ENCODE data around the gene SSBP2. TPM values are rescaled to one million over a fixed set of nuclear protein-coding genes. Genes with fewer than 3 reads are reported as not detected.

The SSBP2 gene
- total and polyA plus RNA-seq, 7 donors: 9.9 to 89.2 (median 68.7) TPM

DNA sequence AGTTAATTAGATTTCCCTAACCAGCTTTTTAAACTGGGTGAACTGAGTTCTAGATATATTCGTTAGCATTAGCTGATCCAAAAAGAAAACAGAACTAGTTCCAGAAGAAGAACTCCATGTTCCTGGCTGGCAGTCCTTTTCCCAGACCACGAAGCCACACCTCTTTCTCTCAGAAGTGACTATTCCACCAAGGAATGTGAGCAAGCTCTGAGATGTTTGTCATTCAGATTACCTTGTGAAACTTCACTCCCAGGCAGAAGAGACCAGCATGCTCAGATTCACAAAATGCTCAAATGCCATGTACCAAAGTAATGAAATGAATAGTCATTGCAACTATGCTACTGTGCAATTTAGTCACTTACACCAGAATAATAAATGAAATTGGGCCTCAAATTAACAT, 4.4 kb upstream of the SSBP2 start:
- 9 to 53% methylated on average over 2 of the region's 2 CpGs for WGBS, 2 donors
- DNase-seq: peak; percentile 81
- peak overlapping the region; percentile 37 to 100 (median 64) for H3K27ac ChIP-seq
- peaks cover 0 to 36% (median 28%) of the 10 kb centered on the region in 4 donors for H3K4me1 ChIP-seq
- H3K9me3 ChIP-seq: no peaks in the 10 kb centered on the region
- intact Hi-C loops (cut with DNase I): no loop called here
- no peaks in the 10 kb centered on the region for H3K36me3 ChIP-seq
- TF ChIP-seq POLR2AphosphoS5 (IDR thresholded peaks at IDR 0.05) (peak in 3 of 4 donors; percentile 29 to 63 (median 40)), CTCF (IDR thresholded peaks at IDR 0.05) (no peak)
- no peaks in the 10 kb centered on the region for H3K27me3 ChIP-seq
- H3K4me3 ChIP-seq: no peak overlapping the region

DNA sequence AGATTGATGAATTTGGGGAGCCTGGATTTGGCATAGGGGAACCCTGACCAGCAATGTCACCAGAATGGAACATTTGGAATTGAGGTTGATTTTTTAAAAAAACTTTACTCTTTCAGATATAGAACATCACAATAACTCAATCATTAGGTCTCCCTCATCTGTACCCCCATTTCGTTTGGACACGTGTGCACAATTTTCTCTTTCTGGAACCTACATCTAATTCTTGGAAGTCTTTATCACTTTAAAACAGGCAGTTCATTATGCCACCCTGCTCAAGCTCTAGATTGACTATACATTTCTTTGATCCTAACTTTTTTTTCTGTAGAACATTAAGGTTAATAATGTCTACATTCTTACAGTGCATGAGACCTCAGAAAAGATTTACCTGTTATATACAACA, 3.7 kb upstream of the SSBP2 start:
- Histone ChIP-seq H3K9me3 (no peaks in the 10 kb centered on the region), H3K4me3 (no peak overlapping the region), H3K27ac (peak overlapping the region; percentile 37 to 100 (median 64)), H3K27me3 (no peaks in the 10 kb centered on the region), H3K36me3 (no peaks in the 10 kb centered on the region), H3K4me1 (peaks cover 0 to 36% (median 28%) of the 10 kb centered on the region in 4 donors)
- no peak for DNase-seq
- WGBS, 2 donors: 89 to 94% methylated on average over 2 of the region's 2 CpGs
- no peak for TF ChIP-seq CTCF (IDR thresholded peaks at IDR 0.05)
- TF ChIP-seq POLR2A (IDR thresholded peaks at IDR 0.05): no peak
- TF ChIP-seq EP300 (IDR thresholded peaks at IDR 0.05): no peak
- no peak for TF ChIP-seq POLR2AphosphoS5 (IDR thresholded peaks at IDR 0.05)
- intact Hi-C loops (cut with DNase I): loop anchor here (5.0 kb wide), 2 partner anchors 327 to 413 kb away; no protein-coding TSS in a partner anchor

- no peaks in the 10 kb centered on the region for H3K9me3 ChIP-seq
- H3K36me3 ChIP-seq: no peaks in the 10 kb centered on the region
- intact Hi-C loops (cut with DNase I): loop anchor here (5.0 kb wide), 2 partner anchors 326 to 414 kb away; no protein-coding TSS in a partner anchor
- no peak for TF ChIP-seq POLR2A (IDR thresholded peaks at IDR 0.05)
- no peak for TF ChIP-seq CTCF (IDR thresholded peaks at IDR 0.05)
- no peak for TF ChIP-seq POLR2AphosphoS5 (IDR thresholded peaks at IDR 0.05)
- no peak for TF ChIP-seq EP300 (IDR thresholded peaks at IDR 0.05)
- no peak for DNase-seq
- H3K4me1 ChIP-seq: peaks cover 0 to 45% (median 35%) of the 10 kb centered on the region in 4 donors
- WGBS, 2 donors: 77 to 88% methylated on average over 2 of the region's 2 CpGs
- no peak overlapping the region for H3K4me3 ChIP-seq
- H3K27me3 ChIP-seq: no peaks in the 10 kb centered on the region
- H3K27ac ChIP-seq: peak overlapping the region in 2 of 4 donors; percentile 57 to 100
Measured at GRCh38 chr5:81753429-81753828, 2.5 kb upstream of the SSBP2 start.

GRCh38 chr5:81752644-81752963, 1.7 kb upstream of the SSBP2 start:
- Histone ChIP-seq H3K27ac (peak overlapping the region; percentile 95 to 100 (median 98)), H3K36me3 (no peaks in the 10 kb centered on the region), H3K4me1 (peaks cover 0 to 54% (median 41%) of the 10 kb centered on the region in 4 donors), H3K4me3 (no peak overlapping the region), H3K27me3 (no peaks in the 10 kb centered on the region), H3K9me3 (no peaks in the 10 kb centered on the region)
- no peak for DNase-seq
- WGBS, 2 donors: 96 to 97% methylated on average over 5 of the region's 5 CpGs
- no peak for TF ChIP-seq CTCF (IDR thresholded peaks at IDR 0.05)
- TF ChIP-seq EP300 (IDR thresholded peaks at IDR 0.05): no peak
- TF ChIP-seq POLR2AphosphoS5 (IDR thresholded peaks at IDR 0.05): no peak
- TF ChIP-seq POLR2A (IDR thresholded peaks at IDR 0.05): no peak
- intact Hi-C loops (cut with DNase I): loop anchor here (5.0 kb wide), 2 partner anchors 325 to 415 kb away; no protein-coding TSS in a partner anchor
